ENCODE data around the gene APOLD1.

- no peak for TF ChIP-seq POLR2A (IDR thresholded peaks at IDR 0.05; ENCODE audit: low read length)
- TF ChIP-seq CHD2 (IDR thresholded peaks at IDR 0.05; ENCODE audit: low read length, partially characterized antibody): no peak
- no peak for TF ChIP-seq JUN (IDR thresholded peaks at IDR 0.05)
- no peak for TF ChIP-seq CTCF (IDR thresholded peaks at IDR 0.05)
- TF ChIP-seq CEBPB (IDR thresholded peaks at IDR 0.05): no peak
- no peak for TF ChIP-seq ESRRA (IDR thresholded peaks at IDR 0.05; ENCODE audit: borderline replicate concordance, low read length)
- TF ChIP-seq EHMT2 (IDR thresholded peaks at IDR 0.05; ENCODE audit: low read depth): no peak
- no peak for TF ChIP-seq EP300 (IDR thresholded peaks at IDR 0.05)
Measured at GRCh38 chr12:12786351-12786705, 869 bp downstream of the APOLD1 start.
